ENCODE measurements around the gene THEMIS.

DNA sequence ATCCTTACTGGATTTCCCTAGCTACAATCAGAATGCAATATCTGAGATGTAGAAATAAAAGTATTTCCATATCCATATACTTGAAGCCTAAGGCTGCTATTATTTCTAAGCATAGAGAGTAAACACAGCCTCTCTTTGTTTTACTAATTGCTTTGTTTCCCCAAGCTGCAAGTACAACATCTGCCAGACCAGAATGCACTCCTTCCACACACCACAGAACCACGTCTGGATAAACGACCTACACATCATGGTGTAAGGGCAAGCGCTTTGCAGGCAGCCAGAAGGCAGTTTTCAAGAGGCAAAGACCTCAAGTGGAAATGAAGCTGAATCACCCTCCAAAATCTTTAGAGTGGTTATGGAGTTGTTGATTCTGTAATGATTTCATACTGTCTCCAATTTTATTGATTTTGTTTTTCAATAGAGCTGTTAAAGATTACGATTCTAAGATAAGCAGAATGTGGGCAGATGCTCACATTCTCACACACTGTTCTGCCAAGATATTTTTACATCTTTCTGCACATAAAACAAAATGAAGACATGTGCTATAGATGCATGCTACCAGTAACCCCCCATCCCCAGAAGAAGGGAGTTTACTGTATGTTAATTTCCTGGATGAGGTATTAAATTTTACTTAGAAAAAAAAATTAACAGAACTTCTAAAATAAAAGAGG is 88.8 kb downstream of the THEMIS start:
- TF ChIP-seq ZNF2 (tag by site-specific recombination; IDR thresholded peaks at IDR 0.05) (no peak), CTCF (tag by site-specific recombination; IDR thresholded peaks at IDR 0.05) (no peak), ZFP37 (tag by site-specific recombination; IDR thresholded peaks at IDR 0.05) (no peak), HOXC10 (CRISPR knock-in tag; IDR thresholded peaks at IDR 0.05) (no peak), ZNF768 (tag by site-specific recombination; IDR thresholded peaks at IDR 0.05) (no peak), ZNF133 (tag by site-specific recombination; IDR thresholded peaks at IDR 0.05) (no peak), SP2 (tag by site-specific recombination; IDR thresholded peaks at IDR 0.05) (no peak), KLF17 (tag by site-specific recombination; IDR thresholded peaks at IDR 0.05) (no peak), ZNF707 (tag by site-specific recombination; IDR thresholded peaks at IDR 0.05) (no peak), ZNF24 (tag by site-specific recombination; IDR thresholded peaks at IDR 0.05) (no peak), TCF7L2 (IDR thresholded peaks at IDR 0.05; ENCODE audit: borderline replicate concordance, low read depth, low read length) (no peak), ZNF174 (tag by site-specific recombination; IDR thresholded peaks at IDR 0.05) (no peak)
